ENCODE results near the gene SELENON. TPM values are rescaled to one million over a fixed set of nuclear protein-coding genes. Genes with fewer than 3 reads are reported as not detected.

The SELENON gene
- polyA plus RNA-seq, 1 of the 3 experiments (the other 2 are of a cell fraction), result 56.2 TPM

GRCh38 chr1:25760871-25761270 is 39.1 kb upstream of the SELENON start:
- Histone ChIP-seq H3K9me3 (no peaks in the 10 kb centered on the region), H3K4me3 (ENCODE audit: low read depth in 2 of 2, low read length in 1 of 2) (no peak overlapping the region), H2AFZ (ENCODE audit: low read depth) (no peak overlapping the region), H3K27me3 (ENCODE audit: insufficient read depth) (no peaks in the 10 kb centered on the region; the same call in 1 of the 2 replicates), H3K27ac (ENCODE audit: low read depth in 2 of 2, low read length in 1 of 2) (0 out of 4 replicates have a peak overlapping the region, but pooled peaks of 1 of the 2 experiments have one; percentile 3), H3F3A (replicated peaks; ENCODE audit: insufficient read depth) (no peaks in the 10 kb centered on the region), H3K9ac (no peak overlapping the region), H3K4me2 (no peak overlapping the region), H4K20me1 (ENCODE audit: insufficient read depth) (no peaks in the 10 kb centered on the region), H3K79me2 (ENCODE audit: insufficient read depth) (no peaks in the 10 kb centered on the region), H3K36me3 (replicated peaks in 1 of 2; ENCODE audit: control insufficient read depth in 1 of 2, insufficient read depth in 2 of 2, low read length in 1 of 2) (no peaks in the 10 kb centered on the region), H3K4me1 (ENCODE audit: control insufficient read depth in 1 of 2, insufficient read depth in 2 of 2, low read depth in 1 of 2, low read length in 1 of 2) (peaks cover 0 to 32% of the 10 kb centered on the region in 2 experiments; a peak in 1 of 4 replicates), H3K9me2 (no peaks in the 10 kb centered on the region)
- TF ChIP-seq SIN3A (IDR thresholded peaks at IDR 0.05; ENCODE audit: borderline replicate concordance, low read depth, low read length), result no peak
- no peak for TF ChIP-seq TAF1 (IDR thresholded peaks at IDR 0.05; ENCODE audit: borderline replicate concordance, low read depth, low read length)
- no peak for TF ChIP-seq EZH2phosphoT487 (IDR thresholded peaks at IDR 0.05; ENCODE audit: borderline replicate concordance, low read depth)
- no peak for TF ChIP-seq NRF1 (IDR thresholded peaks at IDR 0.05; ENCODE audit: low read depth, low read length)
- no peak for TF ChIP-seq MEF2A (IDR thresholded peaks at IDR 0.05; ENCODE audit: borderline replicate concordance, low read depth)
- no peak for TF ChIP-seq CHD2 (IDR thresholded peaks at IDR 0.05; ENCODE audit: low read length, partially characterized antibody)
- no peak for TF ChIP-seq FOSL2 (IDR thresholded peaks at IDR 0.05; ENCODE audit: borderline replicate concordance, low read depth)
- TF ChIP-seq NFIC (IDR thresholded peaks at IDR 0.05; ENCODE audit: borderline replicate concordance), result no peak
- TF ChIP-seq ELF1 (IDR thresholded peaks at IDR 0.05), result no peak
- no peak for TF ChIP-seq FOXM1 (IDR thresholded peaks at IDR 0.05; ENCODE audit: low read depth)
- no peak for TF ChIP-seq RCOR1 (IDR thresholded peaks at IDR 0.05; ENCODE audit: low read length)
- TF ChIP-seq TCF12 (IDR thresholded peaks at IDR 0.05), result no peak
- TF ChIP-seq JUND (IDR thresholded peaks at IDR 0.05), result no peak
- CTCF ChIA-PET, result no interaction called here
- no peak for DNase-seq
- WGBS (ENCODE audit: low lambda C conversion rate), result 57% methylated on average over 5 of the region's 5 CpGs
- POLR2A ChIA-PET, result no interaction called here

- Histone ChIP-seq H3K4me2 (no peak overlapping the region), H4K20me1 (ENCODE audit: insufficient read depth) (no peaks in the 10 kb centered on the region), H3K36me3 (replicated peaks in 1 of 2; ENCODE audit: control insufficient read depth in 1 of 2, insufficient read depth in 2 of 2, low read length in 1 of 2) (no peaks in the 10 kb centered on the region), H2AFZ (ENCODE audit: low read depth) (no peak overlapping the region), H3K4me1 (ENCODE audit: control insufficient read depth in 1 of 2, insufficient read depth in 2 of 2, low read depth in 1 of 2, low read length in 1 of 2) (peaks cover 0 to 40% of the 10 kb centered on the region in 2 experiments; a peak in 1 of 4 replicates), H3K9me3 (no peaks in the 10 kb centered on the region), H3F3A (replicated peaks; ENCODE audit: insufficient read depth) (no peaks in the 10 kb centered on the region), H3K27me3 (ENCODE audit: insufficient read depth) (no peaks in the 10 kb centered on the region; the same call in 1 of the 2 replicates), H3K9ac (no peak overlapping the region), H3K79me2 (ENCODE audit: insufficient read depth) (no peaks in the 10 kb centered on the region), H3K9me2 (no peaks in the 10 kb centered on the region), H3K27ac (ENCODE audit: low read depth in 2 of 2, low read length in 1 of 2) (no peak overlapping the region), H3K4me3 (ENCODE audit: low read depth in 2 of 2, low read length in 1 of 2) (no peak overlapping the region)
- TF ChIP-seq FOXJ3 (CRISPR knock-in tag; IDR thresholded peaks at IDR 0.05) (no peak), TCF12 (IDR thresholded peaks at IDR 0.05) (no peak), USF1 (IDR thresholded peaks at IDR 0.05; ENCODE audit: borderline replicate concordance, low read depth) (no peak)
- 96% methylated on average over 6 of the region's 10 CpGs for WGBS (ENCODE audit: low lambda C conversion rate)
- ChIA-PET POLR2A (no interaction called here), CTCF (no interaction called here)
- DNase-seq, result no peak
These were observed 36.5 kb upstream of the SELENON start for GRCh38 chr1:25763493-25763892.

Measured in SK-N-SH (cell line).